CD4-positive, alpha-beta T cell treated with Interleukin-15 for 1 hour (primary cell): Measurements from ENCODE around the gene GRB2.
"Not testable (repeated sequence)": the region's sequence is repeated elsewhere in the genome, so short reads cannot be mapped to it uniquely, and the experiment has no call there.

Source experiments
- DNase-seq: peaks from one replicate; pipeline ENCODE4 v3.0.0-alpha.2; 2020

Gene GRB2

DNA sequence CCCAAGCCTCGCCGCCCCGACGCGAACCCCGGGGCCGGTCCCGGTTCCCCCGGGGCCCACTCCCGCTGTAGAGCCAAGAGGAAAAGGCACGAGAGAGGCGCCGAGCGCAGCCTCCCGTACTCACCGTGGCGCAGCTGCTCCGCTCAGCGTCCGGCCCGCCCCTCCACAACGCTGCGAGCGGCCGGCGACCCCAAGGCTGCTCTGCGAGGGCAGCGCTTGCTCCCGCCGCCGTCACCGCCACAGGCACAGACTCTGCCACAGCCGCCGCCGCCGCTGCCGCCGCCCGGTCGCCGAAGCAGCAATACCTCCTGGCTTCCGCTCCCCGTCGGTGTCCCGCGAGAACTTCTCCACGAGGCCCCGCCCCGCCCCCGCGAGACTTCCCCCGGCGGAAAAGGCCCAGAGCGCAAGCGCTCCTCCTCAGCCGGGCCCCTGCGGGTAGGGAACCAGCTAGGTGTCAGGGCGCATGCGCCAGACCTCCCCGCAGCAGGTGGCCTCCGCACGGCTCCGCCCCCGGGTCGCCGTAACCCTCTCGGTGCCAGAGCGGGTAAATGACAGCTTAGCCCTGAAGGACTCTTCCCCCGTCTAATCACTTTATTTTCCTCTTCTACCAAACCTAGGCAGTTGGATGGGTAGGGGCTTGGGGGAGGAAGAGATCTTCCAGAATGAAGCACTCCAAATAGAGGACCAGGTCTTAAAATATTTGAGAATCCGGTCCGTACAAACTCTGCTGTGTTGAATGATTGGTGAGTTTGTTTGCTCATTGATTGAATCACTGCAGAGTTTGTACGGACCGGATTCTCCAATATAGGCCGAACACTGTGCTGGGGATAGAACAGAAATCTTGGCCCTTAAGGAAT is at the start of gene GRB2:
GRB2 (minus strand) TSS at position 314 of the 857 bp plus-strand sequence. CDS start 12,050 bp downstream, outside the sequence.
- DNase-seq: peak; percentile 99

DNA sequence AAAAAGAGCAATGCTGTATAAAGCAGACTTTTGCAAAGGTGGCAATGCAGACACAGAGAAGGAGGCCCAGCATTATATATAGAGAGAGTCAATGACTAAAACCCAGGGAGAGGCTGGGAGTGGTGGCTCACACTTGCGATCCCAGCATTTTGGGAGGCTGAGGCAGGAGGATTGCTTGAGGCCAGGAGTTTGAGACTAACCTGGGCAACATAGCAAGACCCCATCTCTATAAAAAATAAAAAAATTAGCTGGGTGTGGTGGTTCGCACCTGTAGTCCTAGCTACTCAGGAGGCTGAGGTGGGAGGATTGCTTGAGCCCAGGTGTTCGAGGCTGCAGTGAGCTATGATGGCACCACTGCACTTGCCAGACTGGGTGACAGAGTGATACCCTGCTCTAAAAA is 49.2 kb upstream of the GRB2 start:
- DNase-seq: not testable (repeated sequence)

DNA sequence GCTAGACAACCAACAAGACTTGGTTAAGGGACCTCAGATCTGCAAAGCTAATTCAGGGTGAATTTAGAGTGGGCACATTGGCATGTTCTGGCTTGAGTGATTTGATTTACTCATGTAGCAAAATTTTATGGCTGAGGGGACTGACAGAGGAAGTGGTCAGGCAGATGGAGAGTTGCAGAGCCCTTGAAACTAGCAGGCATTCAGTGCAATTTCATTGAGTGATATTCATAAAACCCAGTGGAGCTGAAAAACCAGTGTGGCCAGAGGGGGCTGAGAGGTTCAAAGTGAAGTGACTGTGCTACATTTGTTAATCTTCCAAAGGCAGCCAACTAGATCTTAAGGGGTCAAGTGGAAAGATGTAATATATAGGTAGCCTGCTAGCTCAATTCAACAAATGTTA is 48.7 kb upstream of the GRB2 start:
- no peak for DNase-seq

DNA sequence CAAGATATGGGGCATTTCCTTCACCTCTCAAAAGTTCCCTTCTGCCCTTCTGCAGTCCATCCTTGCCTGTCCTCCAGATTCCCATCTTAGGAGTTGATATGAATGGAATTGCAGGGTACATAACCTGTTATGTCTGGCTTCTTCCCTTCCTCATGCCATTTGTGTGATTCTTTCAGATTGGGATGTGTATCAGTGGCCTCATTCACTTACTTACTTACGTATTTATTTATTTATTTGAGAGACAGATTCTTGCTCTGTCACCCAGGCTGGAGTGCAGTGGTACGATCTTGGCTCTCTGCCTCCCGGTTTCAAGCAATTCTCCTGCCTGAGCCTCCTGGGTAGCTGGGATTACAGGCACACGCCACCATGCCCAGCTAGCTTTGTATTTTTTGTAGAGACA is 44.8 kb upstream of the GRB2 start:
- no peak for DNase-seq

DNA sequence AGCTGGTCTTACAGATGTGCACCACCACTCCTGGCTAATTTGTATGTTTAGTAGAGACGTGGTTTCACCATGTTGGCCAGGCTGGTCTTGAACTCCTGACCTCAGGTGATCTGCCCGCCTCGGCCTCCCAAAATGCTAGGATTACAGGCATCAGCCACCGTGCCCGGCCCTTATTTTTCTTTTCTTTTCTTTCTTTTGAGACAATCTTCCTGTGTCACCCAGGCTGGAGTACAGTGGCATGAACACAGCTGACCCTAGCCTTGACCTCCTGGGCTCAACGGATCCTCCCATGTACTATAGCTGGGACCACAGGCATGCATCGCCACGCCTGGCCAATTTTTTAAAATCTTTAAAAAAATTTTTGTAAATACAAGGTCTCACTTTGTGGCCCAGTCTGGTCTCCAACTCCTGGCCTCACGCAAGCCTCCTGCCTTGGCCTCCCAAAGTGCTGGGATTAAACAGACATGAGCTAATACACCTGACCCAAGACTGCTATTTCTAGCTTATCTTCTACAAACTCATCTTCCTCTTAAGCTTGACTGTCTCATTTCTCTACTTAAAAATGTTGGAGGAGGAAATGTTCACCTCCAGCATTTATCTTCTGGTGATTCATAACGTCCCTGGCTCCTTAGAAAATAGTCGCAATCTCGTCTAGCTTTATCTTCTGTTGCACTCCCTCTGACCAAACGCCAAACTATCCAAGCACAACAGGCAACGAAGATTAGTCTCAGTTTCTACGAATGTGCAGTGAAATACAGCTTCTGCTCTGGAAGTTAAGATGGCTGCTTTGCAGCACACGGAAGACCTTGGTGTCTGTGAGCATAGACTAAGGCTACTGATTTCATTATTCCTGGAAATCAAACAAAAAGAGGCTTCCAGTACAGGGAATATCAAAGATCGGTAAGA is 42.7 kb upstream of the GRB2 start:
- no peak for DNase-seq

DNA sequence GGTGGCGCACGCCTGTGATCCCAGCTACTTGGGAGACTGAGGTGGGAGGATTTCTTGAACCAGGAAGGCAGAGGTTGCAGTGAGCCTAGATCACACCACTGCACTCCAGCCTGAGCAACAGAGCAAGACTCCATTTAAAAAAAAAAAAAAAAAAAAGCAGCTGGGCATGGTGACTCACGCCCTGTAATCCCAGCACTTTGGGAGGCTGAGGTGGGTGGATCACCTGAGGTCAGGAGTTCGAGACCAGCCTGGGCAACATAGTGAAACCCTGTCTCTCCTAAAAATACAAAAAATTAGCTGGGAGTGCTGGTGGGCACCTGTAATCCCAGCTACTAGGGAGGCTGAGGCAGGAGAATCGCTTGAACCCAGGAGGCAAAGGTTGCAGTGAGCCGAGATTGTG is 40.4 kb upstream of the GRB2 start:
- not testable (repeated sequence) for DNase-seq

DNA sequence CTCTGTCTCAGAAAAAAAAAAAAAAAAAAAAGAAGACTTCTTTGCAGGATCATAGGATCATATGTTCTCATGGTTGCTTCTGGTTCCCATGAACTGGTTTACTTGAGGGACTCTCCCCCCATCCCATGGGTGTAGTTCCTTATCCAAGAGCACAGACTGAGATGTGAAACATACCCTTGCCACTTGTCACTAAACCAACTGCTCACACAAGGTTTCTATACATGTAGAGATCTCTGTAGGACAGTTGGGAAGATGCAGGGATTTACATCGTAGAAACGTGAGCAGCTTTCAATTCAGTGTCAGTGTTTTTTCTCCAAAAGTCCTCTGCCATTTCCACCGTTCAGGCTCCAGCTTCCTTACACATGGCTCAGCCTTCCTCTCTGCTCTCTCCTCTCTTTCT is 39.8 kb upstream of the GRB2 start:
- DNase-seq: no peak

DNA sequence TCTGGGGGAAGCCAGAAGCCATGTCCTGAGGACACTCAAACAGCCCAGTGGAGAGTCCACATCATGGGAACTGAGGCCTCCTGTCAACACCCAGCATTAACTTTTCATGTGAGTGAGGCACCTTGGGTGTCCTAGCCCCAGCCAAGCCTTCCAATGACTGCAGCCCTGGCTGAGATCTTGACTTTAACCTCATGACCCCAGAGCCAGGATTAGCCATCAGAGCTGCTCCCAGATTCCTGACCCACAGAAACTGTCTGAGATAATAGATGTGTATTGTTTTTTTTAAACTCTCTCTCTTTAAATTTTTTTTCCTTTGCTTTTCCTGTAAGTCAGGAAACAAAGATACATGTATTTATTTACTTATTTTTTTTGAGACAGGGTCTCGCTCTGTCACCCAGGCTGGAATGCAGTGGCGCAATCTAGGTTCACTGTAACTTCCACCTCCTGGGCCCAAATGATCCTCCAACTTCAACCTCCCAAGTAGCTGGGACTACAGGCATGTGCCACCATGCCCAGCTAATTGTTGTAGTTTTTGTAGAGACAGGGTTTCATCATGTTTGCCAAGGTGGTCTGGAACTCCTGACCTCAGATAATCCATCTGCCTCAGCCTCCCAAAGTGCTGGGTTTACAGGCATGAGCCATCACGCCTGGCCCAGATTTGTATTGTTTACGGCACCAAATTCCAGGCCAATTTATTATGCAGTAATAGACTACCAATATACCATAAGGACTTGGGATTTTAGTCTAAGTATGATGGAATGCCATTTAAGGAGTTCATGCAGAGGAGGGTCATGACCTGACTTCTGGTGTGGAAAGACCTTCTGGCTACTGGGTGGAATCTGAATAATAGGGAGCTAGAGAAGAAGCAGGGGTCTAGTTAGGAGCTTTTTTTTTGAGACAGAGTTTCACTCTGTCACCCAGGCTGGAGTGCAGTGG is 37.0 kb upstream of the GRB2 start:
- no peak for DNase-seq

DNA sequence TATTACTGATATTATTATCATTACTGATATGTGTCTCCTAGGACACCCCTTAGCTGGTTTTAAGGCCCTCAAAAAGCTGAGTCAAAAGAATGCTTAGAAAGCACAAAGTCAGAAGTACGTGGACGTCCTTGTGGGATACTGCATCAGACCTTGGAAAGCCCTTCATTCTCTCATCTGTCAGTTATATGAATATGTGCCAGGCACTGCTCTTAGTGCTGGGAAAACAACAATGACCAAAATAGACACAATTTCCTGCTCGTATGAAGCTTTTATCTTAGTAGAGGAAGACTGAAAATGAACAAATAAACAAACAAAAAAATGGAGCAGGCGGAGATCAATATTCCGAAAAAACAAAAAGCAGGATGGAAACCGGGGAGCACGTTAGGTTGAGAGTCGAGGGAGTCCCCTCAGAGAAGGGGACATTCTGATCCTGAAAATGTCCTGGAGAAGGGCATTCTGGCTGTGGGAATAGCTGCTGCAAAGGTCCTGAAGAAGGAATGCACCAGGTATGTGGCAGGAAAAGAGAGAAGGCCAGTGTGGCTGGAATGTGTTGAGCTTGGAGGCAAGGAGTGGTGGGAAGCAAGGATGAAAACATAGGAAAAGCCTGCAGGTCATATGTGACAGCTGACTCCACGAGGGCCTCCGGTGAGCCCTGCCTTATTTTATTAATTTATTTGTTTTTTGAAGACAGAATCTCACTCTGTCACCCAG is 35.4 kb upstream of the GRB2 start:
- no peak for DNase-seq

DNA sequence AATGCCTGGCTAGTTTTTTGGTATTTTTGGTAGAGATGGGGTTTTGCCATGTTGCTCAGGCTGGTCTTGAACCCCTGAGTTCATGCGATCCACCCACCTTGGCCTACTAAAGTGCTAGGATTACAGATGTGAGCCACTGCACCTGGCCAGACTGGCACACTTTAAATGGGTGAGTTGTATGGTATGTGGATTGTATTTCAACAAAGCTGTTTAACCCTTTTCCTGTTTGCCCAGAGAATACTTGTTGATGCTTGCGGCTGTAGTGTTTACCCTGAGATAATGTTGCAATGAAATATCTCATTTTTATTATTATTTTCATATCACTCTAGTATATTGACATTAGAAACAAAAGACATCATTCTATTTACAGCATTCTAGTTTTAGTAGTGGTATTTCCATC is 33.8 kb upstream of the GRB2 start:
- no peak for DNase-seq

DNA sequence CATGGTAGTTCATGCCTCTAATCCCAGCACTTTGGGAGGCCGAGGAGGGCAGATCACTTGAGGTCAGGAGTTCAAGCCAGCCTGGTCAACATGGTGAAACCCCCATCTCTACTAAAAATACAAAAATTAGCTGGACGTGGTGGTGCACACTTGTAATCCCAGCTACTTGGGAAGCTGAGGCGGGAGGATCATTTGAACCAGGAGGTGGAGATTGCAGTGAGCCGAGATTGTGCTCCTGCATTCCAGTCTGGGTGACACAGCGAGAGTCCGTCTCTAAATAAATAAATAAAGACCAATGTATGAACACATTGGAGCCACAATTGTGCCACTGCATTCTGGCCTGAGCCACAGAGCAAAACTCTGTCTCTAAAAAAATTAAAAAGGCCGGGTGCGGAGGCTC is 31.9 kb upstream of the GRB2 start:
- not testable (repeated sequence) for DNase-seq

DNA sequence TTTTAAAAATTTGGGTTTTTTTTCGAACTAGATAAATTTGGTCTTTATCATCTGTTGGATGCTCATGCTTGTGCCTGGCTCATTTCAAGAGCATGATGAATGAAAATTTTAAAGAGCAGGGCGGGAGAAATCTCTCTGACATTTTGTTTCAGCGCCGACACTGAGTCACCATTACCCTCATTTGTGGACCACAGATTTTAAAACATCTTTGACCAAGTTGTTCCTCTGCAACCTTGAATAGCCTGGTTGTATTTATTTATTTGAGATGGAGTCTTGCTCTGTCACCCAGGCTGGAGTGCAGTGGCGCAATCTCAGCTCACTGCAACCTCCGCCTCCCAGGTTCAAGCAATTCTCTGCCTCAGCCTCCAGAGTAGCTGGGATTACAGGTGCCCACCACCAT is 29.0 kb upstream of the GRB2 start:
- DNase-seq: not testable (repeated sequence)

DNA sequence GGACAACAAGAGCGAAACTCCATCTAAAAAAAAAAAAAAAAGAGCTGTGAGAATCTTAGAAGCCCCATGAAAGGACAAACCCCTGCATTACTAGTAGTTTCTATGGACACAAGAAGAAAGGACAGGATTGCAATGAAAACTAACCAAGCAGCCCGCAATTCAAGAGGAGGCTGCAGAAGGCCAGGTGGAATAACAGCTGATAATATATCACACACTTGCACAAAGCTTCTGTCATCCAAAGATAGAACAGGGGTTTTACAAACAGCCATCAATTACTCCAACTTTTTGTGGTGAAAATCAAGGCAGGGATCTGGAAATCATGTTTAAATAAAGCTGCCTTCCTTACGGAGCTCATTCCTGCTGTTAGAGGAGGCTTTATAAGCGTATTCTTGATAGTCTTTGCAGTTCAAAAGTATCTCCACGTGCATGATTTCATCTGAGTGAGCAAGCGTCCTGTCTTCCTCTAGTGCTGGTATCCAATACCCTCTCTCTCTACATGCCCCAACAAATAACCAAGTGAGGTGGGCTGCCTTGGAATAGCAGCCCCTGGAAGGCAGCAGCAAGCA is 27.8 kb upstream of the GRB2 start:
- no peak for DNase-seq

DNA sequence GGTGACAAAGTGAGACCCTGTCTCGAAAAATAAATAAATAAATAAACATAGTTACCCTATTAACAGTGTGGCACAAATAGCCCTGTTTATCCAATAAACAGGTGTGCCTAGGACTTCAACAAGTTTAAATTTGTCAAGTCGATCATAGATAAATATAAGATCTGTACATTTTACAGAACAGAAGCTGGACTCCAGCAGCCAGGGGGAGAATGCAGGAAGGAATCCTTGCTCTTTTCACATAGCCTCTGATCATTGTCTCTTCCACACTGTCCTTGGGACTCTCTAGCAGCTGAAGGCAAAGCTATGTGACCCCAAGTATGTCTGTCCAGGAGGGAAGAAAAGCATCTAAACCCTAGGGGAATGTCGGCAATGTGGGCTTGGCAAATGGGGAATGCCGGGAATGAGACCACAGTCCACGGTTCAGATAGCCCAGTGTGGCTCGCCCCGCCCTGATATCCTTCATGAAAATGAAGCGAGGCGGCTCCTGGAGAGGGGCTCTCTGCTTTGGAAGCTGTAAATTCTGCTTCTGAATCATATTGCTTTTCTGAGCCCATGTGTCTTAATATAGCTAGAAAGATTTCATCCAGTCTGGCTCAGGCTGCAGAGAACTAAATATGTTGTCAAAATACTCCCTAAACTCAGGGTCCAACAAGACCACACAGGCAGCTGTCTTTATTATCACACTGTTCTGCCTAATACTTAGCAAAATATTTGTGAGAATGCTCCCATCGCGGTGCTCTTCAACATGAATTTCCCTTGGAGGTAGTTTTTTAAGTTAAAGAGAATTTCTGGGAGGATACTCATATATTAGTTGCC is 24.9 kb upstream of the GRB2 start:
- no peak for DNase-seq

DNA sequence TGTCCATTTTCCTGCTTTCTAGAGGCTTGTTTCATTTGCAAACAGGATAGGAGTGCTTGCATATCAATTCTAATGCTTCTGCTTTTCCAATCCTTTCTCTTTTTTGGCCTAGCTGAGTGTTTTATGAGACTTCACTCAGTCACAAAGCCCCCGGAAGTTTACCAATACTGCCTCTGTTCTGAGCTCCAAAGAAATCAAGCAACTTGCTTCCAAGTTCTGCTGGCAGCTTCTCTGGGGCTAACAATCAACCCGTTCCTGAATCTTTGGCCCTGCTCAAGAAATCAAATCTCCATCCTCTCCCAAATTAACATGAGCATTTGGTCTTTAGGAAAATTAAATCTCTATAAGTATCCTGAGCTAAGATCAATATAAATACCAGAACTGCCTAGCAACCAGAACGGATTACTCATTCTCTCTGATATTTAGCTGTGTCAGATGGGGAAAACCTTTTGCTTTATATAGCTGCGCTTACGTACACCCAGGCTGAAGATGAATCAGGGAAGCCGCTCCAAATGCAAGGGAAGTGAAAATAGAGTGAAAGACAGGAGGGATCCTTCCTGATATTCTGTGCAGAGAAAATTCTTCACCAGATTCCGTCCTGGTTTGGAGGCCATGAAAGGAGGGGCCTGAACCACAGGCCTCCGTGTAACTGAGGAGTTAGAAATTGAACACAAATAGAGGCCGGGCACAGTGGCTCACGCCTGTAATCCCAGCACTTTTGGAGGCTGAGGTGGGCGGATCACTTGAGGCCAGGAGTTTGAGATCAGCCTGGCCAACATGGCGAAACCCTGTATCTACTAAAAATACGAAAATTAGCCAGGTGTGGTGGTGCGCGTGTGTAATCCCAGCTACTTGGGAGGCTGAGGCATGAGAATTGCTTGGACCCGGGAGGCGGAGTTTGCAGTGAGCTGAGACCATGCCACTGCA is 23.3 kb upstream of the GRB2 start:
- peak; percentile 41 for DNase-seq

DNA sequence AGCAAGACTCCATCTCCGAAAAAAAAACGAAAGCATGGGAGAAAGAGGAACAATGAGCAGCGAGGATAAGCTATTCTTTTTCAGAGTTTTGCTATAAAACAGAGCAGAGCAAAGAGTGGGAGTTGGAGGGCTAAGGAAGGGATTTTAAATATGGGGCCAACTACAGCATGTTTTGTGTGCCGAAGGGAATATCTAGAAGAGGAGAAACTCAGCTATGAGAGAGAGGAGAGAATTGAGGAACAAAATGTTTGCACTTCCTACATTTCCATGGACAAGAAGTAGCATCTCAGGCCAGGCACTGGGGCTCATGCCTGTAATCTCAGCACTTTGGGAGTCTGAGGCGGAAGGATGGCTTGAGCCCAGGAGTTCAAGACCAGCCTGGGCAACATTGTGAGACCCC is 13.1 kb upstream of the GRB2 start:
- DNase-seq: no peak

DNA sequence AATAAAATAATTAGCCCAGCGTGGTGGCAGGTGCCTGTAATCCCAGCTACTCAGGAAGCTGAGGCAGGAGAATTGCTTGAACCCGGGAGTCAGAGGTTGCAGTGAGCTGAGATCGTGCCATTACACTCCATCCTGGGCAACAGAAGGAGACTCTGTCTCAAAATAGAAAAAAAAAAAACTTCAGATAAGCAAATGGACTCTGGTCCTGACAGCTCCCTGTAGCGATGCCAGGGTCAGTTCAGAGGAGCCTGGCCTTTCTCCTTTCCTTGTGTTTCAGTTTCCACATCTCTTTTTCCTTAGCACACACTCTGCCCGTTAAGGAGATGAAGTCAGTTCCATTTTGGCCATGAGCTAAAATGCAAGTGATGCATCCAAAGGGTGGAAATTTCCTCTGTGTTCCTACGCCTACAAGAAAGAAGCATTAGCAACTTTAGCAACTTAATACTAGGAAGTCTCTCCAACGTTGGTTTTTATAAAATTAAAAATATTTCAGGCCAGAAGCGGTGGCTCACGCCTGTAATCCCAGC is 11.6 kb upstream of the GRB2 start:
- DNase-seq: no peak

DNA sequence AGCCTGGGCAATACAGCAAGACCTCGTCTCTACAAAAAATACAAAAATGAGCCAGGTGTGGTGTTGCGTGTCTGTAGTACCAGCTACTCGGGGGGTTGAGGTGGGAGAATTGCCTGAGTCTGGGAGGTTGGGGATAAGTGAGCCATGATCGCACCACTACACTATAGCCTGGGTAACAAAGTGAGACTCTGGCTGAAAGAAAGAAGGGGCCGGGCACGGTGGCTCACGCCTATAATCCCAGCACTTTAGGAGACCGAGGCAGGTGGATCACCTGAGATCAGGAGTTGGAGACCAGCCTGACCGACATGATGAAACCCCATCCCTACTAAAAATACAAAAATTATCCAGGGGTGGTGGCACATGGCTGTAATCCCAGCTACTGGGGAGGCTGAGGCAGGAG is 10.5 kb upstream of the GRB2 start:
- no peak for DNase-seq

DNA sequence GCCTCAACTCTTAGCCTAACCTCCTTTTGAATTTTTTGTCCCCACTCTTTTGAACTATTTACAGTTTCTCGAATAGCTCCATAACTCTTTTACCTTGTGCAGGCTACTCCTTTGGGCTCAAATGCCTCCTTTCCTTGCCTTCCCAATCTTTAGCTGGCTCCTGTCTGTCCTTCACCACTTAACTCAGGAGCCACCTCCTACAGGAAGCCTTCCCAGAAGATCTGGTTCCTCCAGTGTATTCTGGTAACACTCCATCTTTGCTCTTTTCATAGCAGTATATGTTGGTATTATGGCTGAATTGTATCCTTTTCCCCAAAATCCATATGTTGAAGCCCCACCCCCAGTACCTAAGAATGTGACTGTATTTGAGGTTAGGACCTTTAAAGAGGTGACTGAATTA is 9.0 kb upstream of the GRB2 start:
- no peak for DNase-seq
